Vagina (tissue), 2 donors: ENCODE measurements around the gene RYR3.

Source experiments
- CTCF ChIP-seq, 3 experiments: fragments of 450-650 bp in 2 of 3; fragments of 200-600 bp in 1 of 3; sonication (generic) in 1 of 3; IDR thresholded peaks; one replicate each; pipeline ENCODE4 v1.5.1; 2017 to 2019; ENCODE audit warnings: antibody characterized with exemption in 3 of 3, mild to moderate bottlenecking in 2 of 3, moderate library complexity in 2 of 3
- POLR2A ChIP-seq, 2 donors: fragments of 450-650 bp; IDR thresholded peaks; one replicate each; pipeline ENCODE4 v1.6.1; 2017; ENCODE audit warnings: antibody characterized with exemption in 2 of 2, mild to moderate bottlenecking in 2 of 2, moderate library complexity in 2 of 2
- POLR2AphosphoS5 ChIP-seq, 2 donors: sonication (generic); formaldehyde crosslinking; IDR thresholded peaks; one replicate each; pipeline ENCODE4 v1.9.0; 2017; ENCODE audit warnings: antibody characterized with exemption in 2 of 2, mild to moderate bottlenecking in 2 of 2, low read depth in 1 of 2; ENCODE audit not compliant: insufficient read depth in 1 of 2

DNA sequence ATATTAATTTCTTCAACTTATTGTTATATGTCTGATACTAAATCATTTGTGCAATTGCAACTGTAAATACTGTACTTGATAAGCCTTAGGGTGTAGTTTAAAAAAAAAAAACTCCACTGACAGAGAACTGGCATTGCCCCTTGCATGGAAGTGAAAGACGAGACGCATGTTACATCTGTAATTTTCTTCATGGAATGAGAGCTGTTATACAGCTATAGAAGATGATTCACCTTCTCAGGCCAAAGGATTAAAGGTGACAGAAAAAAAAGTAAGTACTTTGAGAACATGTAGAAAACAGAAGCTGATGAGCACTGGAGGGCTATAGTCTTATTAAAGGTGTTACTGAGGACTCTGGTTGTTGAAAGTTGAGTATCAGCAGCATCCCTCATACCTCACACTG, 16.1 kb downstream of the RYR3 start:
- no peak for TF ChIP-seq POLR2A (IDR thresholded peaks at IDR 0.05)
- no peak for TF ChIP-seq CTCF (IDR thresholded peaks at IDR 0.05)
- no peak for TF ChIP-seq POLR2AphosphoS5 (IDR thresholded peaks at IDR 0.05; ENCODE audit: insufficient read depth in 1 of 2, low read depth in 1 of 2)
